HG03097 (cell line): ENCODE measurements around the gene ACBD5.
A peak's percentile ranks its signal among the peaks of the same experiment; 100 is the strongest.
"Not testable (repeated sequence)": the region's sequence is repeated elsewhere in the genome, so short reads cannot be mapped to it uniquely, and the experiment has no call there.

ENCODE experiments used
- ATAC-seq: cut with Tn5 transposase; IDR thresholded peaks from one replicate; pipeline ENCODE4 v1.9.1; 2021; ENCODE audit not compliant: unreplicated experiment, low FRiP score

The ACBD5 gene

GRCh38 chr10:27240212-27241009 is at the start of gene ACBD5:
TSS of gene ACBD5 (minus strand) at chr10:27240797. CDS start at chr10:27240688, 109 bp downstream.
- ATAC-seq = peak; percentile 39

- ATAC-seq = no peak
Observed at GRCh38 chr10:27285093-27285492, 44.5 kb upstream of the ACBD5 start.

- no peak for ATAC-seq
Observed at GRCh38 chr10:27276581-27276980, 36.0 kb upstream of the ACBD5 start.

GRCh38 chr10:27266025-27266424 is 25.4 kb upstream of the ACBD5 start:
- ATAC-seq = not testable (repeated sequence)

GRCh38 chr10:27262788-27263187 is 22.2 kb upstream of the ACBD5 start:
- ATAC-seq = not testable (repeated sequence)

- ATAC-seq = peak; percentile 61
Observed at GRCh38 chr10:27258838-27259812, 18.5 kb upstream of the ACBD5 start.

- ATAC-seq = no peak
Observed at GRCh38 chr10:27258492-27258837, 17.9 kb upstream of the ACBD5 start.

GRCh38 chr10:27256299-27257189 is 15.9 kb upstream of the ACBD5 start:
- ATAC-seq = no peak

- ATAC-seq = no peak
Observed at GRCh38 chr10:27253576-27253975, 13.0 kb upstream of the ACBD5 start.

- peak; percentile 94 for ATAC-seq
Observed at GRCh38 chr10:27252267-27253000, 11.8 kb upstream of the ACBD5 start.

GRCh38 chr10:27251554-27251953 is 11.0 kb upstream of the ACBD5 start:
- ATAC-seq = no peak

- ATAC-seq = no peak
Observed at GRCh38 chr10:27248215-27248614, 7.6 kb upstream of the ACBD5 start.

GRCh38 chr10:27247441-27247840 is 6.8 kb upstream of the ACBD5 start:
- ATAC-seq = no peak

GRCh38 chr10:27247006-27247405 is 6.4 kb upstream of the ACBD5 start:
- ATAC-seq = no peak

GRCh38 chr10:27245836-27246235 is 5.2 kb upstream of the ACBD5 start:
- no peak for ATAC-seq

- ATAC-seq = no peak
Observed at GRCh38 chr10:27244976-27245375, 4.4 kb upstream of the ACBD5 start.

- ATAC-seq = peak; percentile 38
Observed at GRCh38 chr10:27242951-27243551, 2.5 kb upstream of the ACBD5 start.

- ATAC-seq = no peak
Observed at GRCh38 chr10:27242473-27242950, 1.9 kb upstream of the ACBD5 start.
